MM.1S (cell line): ENCODE measurements around the gene FBXL13.

ENCODE experiments used
- CTCF ChIP-seq: fragments of 300-600 bp; sonication (generic); IDR thresholded peaks from 2 replicates; pipeline ENCODE4 v1.5.1; 2016; ENCODE audit warnings: antibody characterized with exemption, low read length, mixed read lengths
- EZH2 ChIP-seq: fragments of 300-600 bp; sonication (generic); optimal IDR thresholded peaks from 2 replicates; pipeline ENCODE3; 2017; ENCODE audit warnings: low read depth, mild to moderate bottlenecking, antibody characterized with exemption, low read length, mixed read lengths
- EZH2phosphoT487 ChIP-seq: fragments of 300-600 bp; sonication (generic); IDR thresholded peaks from 2 replicates; pipeline ENCODE4 v1.6.1; 2018; ENCODE audit warnings: antibody characterized with exemption, low read length

- TF ChIP-seq CTCF: no peak
- TF ChIP-seq EZH2: no peak
- no peak for TF ChIP-seq EZH2phosphoT487
Observed at GRCh38 chr7:102912742-102913141, 161.9 kb downstream of the FBXL13 start, which contains the start of gene LRRC17.
